ENCODE measurements around the gene ZNF608. TPM values are rescaled to one million over a fixed set of nuclear protein-coding genes. Genes with fewer than 3 reads are reported as not detected.

ZNF608 gene
- total and polyA plus RNA-seq, 4 donors, result 1.4 to 7.6 (median 3.2) TPM

- TF ChIP-seq SP1 (IDR thresholded peaks at IDR 0.05) (no peak), RXRA (IDR thresholded peaks at IDR 0.05) (no peak)
Measured at GRCh38 chr5:124713595-124713994, 32.8 kb downstream of the ZNF608 start (continued).

DNA sequence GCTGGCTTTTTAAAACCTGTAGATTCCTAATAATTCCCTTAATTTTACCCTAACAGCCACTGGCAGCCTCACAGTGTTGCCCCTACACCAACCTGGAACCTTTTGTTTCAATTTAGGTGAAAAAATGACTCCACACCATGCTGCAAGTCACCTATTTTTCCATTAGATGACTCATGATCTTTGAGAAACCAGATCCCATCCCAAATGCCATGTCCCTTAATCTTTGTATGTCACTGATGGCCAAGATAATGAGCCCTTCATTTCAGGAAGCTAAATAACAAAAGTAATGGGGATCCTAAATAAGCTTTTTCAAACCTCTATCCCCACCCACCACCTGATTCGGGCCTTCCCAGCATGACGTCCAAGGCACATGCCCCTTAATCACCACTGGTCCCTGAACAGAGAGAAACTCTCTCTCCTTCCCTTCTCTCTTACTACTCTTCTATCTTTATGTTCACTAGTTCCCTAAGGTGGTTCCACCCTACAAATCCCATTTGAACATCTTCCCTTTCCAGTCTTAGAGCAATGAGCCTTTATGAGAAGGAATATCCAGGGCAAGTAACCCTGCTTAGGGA, 33.6 kb downstream of the ZNF608 start:
- Histone ChIP-seq H3K9me3 (ENCODE audit: control insufficient read depth in 4 of 4, low read length in 3 of 4) (no peaks in the 10 kb centered on the region), H3K27me3 (ENCODE audit: control insufficient read depth in 4 of 4, insufficient read depth in 4 of 4, low read length in 3 of 4) (no peaks in the 10 kb centered on the region), H3K36me3 (ENCODE audit: control insufficient read depth in 4 of 4, insufficient read depth in 3 of 4, low read depth in 1 of 4, low read length in 3 of 4) (no peaks in the 10 kb centered on the region), H3K27ac (ENCODE audit: low read depth in 1 of 2, low read length in 2 of 2) (no peak overlapping the region), H3K4me3 (ENCODE audit: low read depth in 1 of 3, low read length in 3 of 3) (no peak overlapping the region), H3K4me1 (ENCODE audit: control insufficient read depth in 4 of 4, insufficient read depth in 4 of 4, low read length in 3 of 4) (peaks cover 0 to 5% (median under 1%) of the 10 kb centered on the region in 4 donors), H3K9ac (ENCODE audit: low read depth in 1 of 2, low read length in 2 of 2) (no peak overlapping the region)
- WGBS, result 96% methylated on average over 2 of the region's 2 CpGs
- DNase-seq (ENCODE audit: low spot score), result no peak
- TF ChIP-seq JUND (IDR thresholded peaks at IDR 0.05) (no peak), EGR1 (IDR thresholded peaks at IDR 0.05; ENCODE audit: low read depth in 2 of 2) (no peak), FOXA2 (IDR thresholded peaks at IDR 0.05) (no peak), SP1 (IDR thresholded peaks at IDR 0.05) (no peak), MAX (IDR thresholded peaks at IDR 0.05) (no peak), RXRA (IDR thresholded peaks at IDR 0.05) (no peak), TAF1 (conservative IDR thresholded peaks at IDR 0.05) (no peak), CTCF (IDR thresholded peaks at IDR 0.05; ENCODE audit: low read depth, low read length, missing input control) (no peak), HNF4G (IDR thresholded peaks at IDR 0.05) (no peak), HNF4A (conservative IDR thresholded peaks at IDR 0.05) (no peak), YY1 (IDR thresholded peaks at IDR 0.05) (no peak)
- TF ChIP-seq, protein P1, sequence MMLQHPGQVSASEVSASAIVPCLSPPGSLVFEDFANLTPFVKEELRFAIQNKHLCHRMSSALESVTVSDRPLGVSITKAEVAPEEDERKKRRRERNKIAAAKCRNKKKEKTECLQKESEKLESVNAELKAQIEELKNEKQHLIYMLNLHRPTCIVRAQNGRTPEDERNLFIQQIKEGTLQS (IDR thresholded peaks at IDR 0.05), result no peak

DNA sequence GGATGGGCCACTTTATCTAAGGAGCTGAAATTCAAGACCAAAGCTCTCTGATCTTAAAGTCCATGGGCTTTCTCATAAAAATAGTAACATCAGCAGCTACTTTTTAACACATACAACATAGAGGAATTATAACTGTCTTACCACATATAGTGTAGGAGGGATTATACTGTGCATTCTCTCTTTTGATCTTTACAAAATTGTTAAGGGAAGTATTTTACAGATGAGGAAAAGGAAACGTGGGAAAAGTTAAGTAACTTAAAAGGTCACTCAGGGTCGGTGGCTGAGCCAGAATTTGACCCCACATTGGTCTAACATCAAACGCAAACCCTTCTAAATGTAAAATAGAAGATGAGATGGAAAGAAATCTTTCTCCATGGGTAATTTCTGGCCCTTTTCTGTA, 38.4 kb downstream of the ZNF608 start:
- TF ChIP-seq FOXA1 (IDR thresholded peaks at IDR 0.05) (no peak), YY1 (IDR thresholded peaks at IDR 0.05) (no peak)
- no peak overlapping the region for H3K4me3 ChIP-seq (ENCODE audit: low read depth in 1 of 3, low read length in 3 of 3)
- peaks cover 0 to 4% (median under 1%) of the 10 kb centered on the region in 4 donors for H3K4me1 ChIP-seq (ENCODE audit: control insufficient read depth in 4 of 4, insufficient read depth in 4 of 4, low read length in 3 of 4)
- H3K9me3 ChIP-seq (ENCODE audit: control insufficient read depth in 4 of 4, low read length in 3 of 4), result no peaks in the 10 kb centered on the region
- 48% methylated on average over 3 of the region's 3 CpGs for WGBS
- no peaks in the 10 kb centered on the region for H3K36me3 ChIP-seq (ENCODE audit: control insufficient read depth in 4 of 4, insufficient read depth in 3 of 4, low read depth in 1 of 4, low read length in 3 of 4)
- no peak overlapping the region for H3K27ac ChIP-seq (ENCODE audit: low read depth in 1 of 2, low read length in 2 of 2)
- no peak for DNase-seq (ENCODE audit: low spot score)
- no peak overlapping the region for H3K9ac ChIP-seq (ENCODE audit: low read depth in 1 of 2, low read length in 2 of 2)
- no peaks in the 10 kb centered on the region for H3K27me3 ChIP-seq (ENCODE audit: control insufficient read depth in 4 of 4, insufficient read depth in 4 of 4, low read length in 3 of 4)

DNA sequence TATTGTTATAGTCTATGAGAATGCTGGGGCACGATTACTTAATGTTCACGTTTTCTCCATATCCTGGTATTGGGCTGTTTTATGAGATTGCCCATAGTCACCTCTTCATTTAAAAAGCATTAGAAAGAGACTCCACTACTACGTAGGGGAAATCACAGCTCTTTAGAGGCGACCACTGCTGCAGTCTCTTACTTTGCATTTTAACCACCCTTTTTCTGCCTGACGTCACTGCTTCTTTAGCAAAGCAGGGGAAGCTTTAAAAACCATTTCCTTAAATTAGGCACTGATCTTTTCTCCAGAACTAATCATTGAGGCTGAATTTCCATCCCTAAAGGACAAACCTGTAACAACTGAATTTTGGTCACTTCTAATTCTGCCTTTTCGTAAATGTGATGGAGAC, 38.9 kb downstream of the ZNF608 start:
- Histone ChIP-seq H3K36me3 (ENCODE audit: control insufficient read depth in 4 of 4, insufficient read depth in 3 of 4, low read depth in 1 of 4, low read length in 3 of 4) (no peaks in the 10 kb centered on the region), H3K4me1 (ENCODE audit: control insufficient read depth in 4 of 4, insufficient read depth in 4 of 4, low read length in 3 of 4) (peaks cover 0 to 4% (median 0%) of the 10 kb centered on the region in 4 donors), H3K27ac (ENCODE audit: low read depth in 1 of 2, low read length in 2 of 2) (no peak overlapping the region), H3K9ac (ENCODE audit: low read depth in 1 of 2, low read length in 2 of 2) (no peak overlapping the region), H3K27me3 (ENCODE audit: control insufficient read depth in 4 of 4, insufficient read depth in 4 of 4, low read length in 3 of 4) (no peaks in the 10 kb centered on the region), H3K9me3 (ENCODE audit: control insufficient read depth in 4 of 4, low read length in 3 of 4) (no peaks in the 10 kb centered on the region), H3K4me3 (ENCODE audit: low read depth in 1 of 3, low read length in 3 of 3) (no peak overlapping the region)
- DNase-seq (ENCODE audit: low spot score), result no peak
- WGBS, result 66% methylated on average over 6 of the region's 6 CpGs
- TF ChIP-seq RAD21 (IDR thresholded peaks at IDR 0.05), result no peak
- TF ChIP-seq HNF4G (IDR thresholded peaks at IDR 0.05), result no peak
- no peak for TF ChIP-seq NR2F2 (IDR thresholded peaks at IDR 0.05)
- TF ChIP-seq REST (IDR thresholded peaks at IDR 0.05), result no peak
- TF ChIP-seq, protein P2, sequence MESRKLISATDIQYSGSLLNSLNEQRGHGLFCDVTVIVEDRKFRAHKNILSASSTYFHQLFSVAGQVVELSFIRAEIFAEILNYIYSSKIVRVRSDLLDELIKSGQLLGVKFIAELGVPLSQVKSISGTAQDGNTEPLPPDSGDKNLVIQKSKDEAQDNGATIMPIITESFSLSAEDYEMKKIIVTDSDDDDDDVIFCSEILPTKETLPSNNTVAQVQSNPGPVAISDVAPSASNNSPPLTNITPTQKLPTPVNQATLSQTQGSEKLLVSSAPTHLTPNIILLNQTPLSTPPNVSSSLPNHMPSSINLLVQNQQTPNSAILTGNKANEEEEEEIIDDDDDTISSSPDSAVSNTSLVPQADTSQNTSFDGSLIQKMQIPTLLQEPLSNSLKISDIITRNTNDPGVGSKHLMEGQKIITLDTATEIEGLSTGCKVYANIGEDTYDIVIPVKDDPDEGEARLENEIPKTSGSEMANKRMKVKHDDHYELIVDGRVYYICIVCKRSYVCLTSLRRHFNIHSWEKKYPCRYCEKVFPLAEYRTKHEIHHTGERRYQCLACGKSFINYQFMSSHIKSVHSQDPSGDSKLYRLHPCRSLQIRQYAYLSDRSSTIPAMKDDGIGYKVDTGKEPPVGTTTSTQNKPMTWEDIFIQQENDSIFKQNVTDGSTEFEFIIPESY (IDR thresholded peaks at IDR 0.05), result no peak
- no peak for TF ChIP-seq FOXA2 (IDR thresholded peaks at IDR 0.05)
- TF ChIP-seq, protein P1 (IDR thresholded peaks at IDR 0.05), result no peak
- TF ChIP-seq HNF4A (conservative IDR thresholded peaks at IDR 0.05), result no peak
- TF ChIP-seq JUND (IDR thresholded peaks at IDR 0.05), result no peak
- no peak for TF ChIP-seq RXRA (IDR thresholded peaks at IDR 0.05)
- no peak for TF ChIP-seq SP1 (IDR thresholded peaks at IDR 0.05)
- no peak for TF ChIP-seq EGR1 (IDR thresholded peaks at IDR 0.05; ENCODE audit: low read depth in 2 of 2)
- TF ChIP-seq MAX (IDR thresholded peaks at IDR 0.05), result no peak

Measured in liver (tissue), 9 donors.